Measurements from ENCODE around the gene IQGAP2.

The IQGAP2 gene

GRCh38 chr5:76406673-76407072, 3.6 kb downstream of the IQGAP2 start:
- no peak overlapping the region for H3K27ac ChIP-seq (replicated peaks; ENCODE audit: low read length)
- H3K4me2 ChIP-seq (ENCODE audit: insufficient read depth, low read length, poor library complexity, severe bottlenecking) = no peak overlapping the region
- H3K36me3 ChIP-seq (replicated peaks in 1 of 2; ENCODE audit: control insufficient read depth in 2 of 2, insufficient read depth in 2 of 2, low read length in 2 of 2) = no peaks in the 10 kb centered on the region
- no peak overlapping the region for H3K23ac ChIP-seq (ENCODE audit: low read depth, low read length, poor library complexity)
- H2AFZ ChIP-seq (ENCODE audit: low read length) = no peak overlapping the region
- H2BK5ac ChIP-seq (ENCODE audit: low read length) = no peak overlapping the region
- H2BK15ac ChIP-seq (ENCODE audit: low read length) = no peak overlapping the region
- no peak overlapping the region for H2AK5ac ChIP-seq (ENCODE audit: low read depth, low read length)
- no peak overlapping the region for H3K4me3 ChIP-seq (ENCODE audit: low read length in 2 of 2)
- H3K9ac ChIP-seq (ENCODE audit: low read depth, low read length, poor library complexity) = no peak overlapping the region
- no peak overlapping the region for H3K4ac ChIP-seq (ENCODE audit: low read length)
- peaks cover 9 to 25% of the 10 kb centered on the region in 2 donors for H3K4me1 ChIP-seq (ENCODE audit: control insufficient read depth in 2 of 2, insufficient read depth in 1 of 2, low read depth in 1 of 2, low read length in 2 of 2)
- H2BK120ac ChIP-seq (ENCODE audit: low read depth, low read length) = no peak overlapping the region
- H3K27me3 ChIP-seq (ENCODE audit: control insufficient read depth in 3 of 3, insufficient read depth in 3 of 3, low read depth in 1 of 3, low read length in 3 of 3) = peaks cover 0 to 6% (median 0%) of the 10 kb centered on the region in 3 experiments
- no peak overlapping the region for H4K91ac ChIP-seq (ENCODE audit: low read depth, low read length, poor library complexity)
- no peak overlapping the region for H3K18ac ChIP-seq (ENCODE audit: low read length)
- no peak overlapping the region for H2BK12ac ChIP-seq (ENCODE audit: low read length)
- no CpG with 5 or more reads among the region's 1 CpG for WGBS, 2 donors (ENCODE audit: extremely low coverage in 2 of 2, insufficient read length in 2 of 2, insufficient replicate concordance in 1 of 2)
- H3K9me3 ChIP-seq (replicated peaks in 1 of 2; ENCODE audit: control insufficient read depth in 2 of 2, insufficient read depth in 1 of 2, low read depth in 1 of 2, low read length in 2 of 2) = no peaks in the 10 kb centered on the region
- no peak overlapping the region for H3K14ac ChIP-seq (ENCODE audit: low read length)
- H4K8ac ChIP-seq (ENCODE audit: low read depth, low read length) = no peak overlapping the region
- H3K79me1 ChIP-seq (ENCODE audit: low read depth, low read length) = no peaks in the 10 kb centered on the region
- no peak for DNase-seq (ENCODE audit: low spot score)

- no peaks in the 10 kb centered on the region for H3K36me3 ChIP-seq (replicated peaks in 1 of 2; ENCODE audit: control insufficient read depth in 2 of 2, insufficient read depth in 2 of 2, low read length in 2 of 2)
- no peaks in the 10 kb centered on the region for H3K79me1 ChIP-seq (ENCODE audit: low read depth, low read length)
- H2BK120ac ChIP-seq (ENCODE audit: low read depth, low read length) = no peak overlapping the region
- no peak overlapping the region for H3K18ac ChIP-seq (ENCODE audit: low read length)
- H3K9ac ChIP-seq (ENCODE audit: low read depth, low read length, poor library complexity) = no peak overlapping the region
- no peak overlapping the region for H3K4me3 ChIP-seq (ENCODE audit: low read length in 2 of 2)
- no peak overlapping the region for H3K14ac ChIP-seq (ENCODE audit: low read length)
- no peak overlapping the region for H3K23ac ChIP-seq (ENCODE audit: low read depth, low read length, poor library complexity)
- no peak overlapping the region for H2AK5ac ChIP-seq (ENCODE audit: low read depth, low read length)
- H2BK15ac ChIP-seq (ENCODE audit: low read length) = no peak overlapping the region
- H3K27me3 ChIP-seq (ENCODE audit: control insufficient read depth in 3 of 3, insufficient read depth in 3 of 3, low read depth in 1 of 3, low read length in 3 of 3) = peaks cover 0 to 3% (median 0%) of the 10 kb centered on the region in 3 experiments
- H4K91ac ChIP-seq (ENCODE audit: low read depth, low read length, poor library complexity) = no peak overlapping the region
- H3K4ac ChIP-seq (ENCODE audit: low read length) = no peak overlapping the region
- no peak overlapping the region for H3K27ac ChIP-seq (replicated peaks; ENCODE audit: low read length)
- no peak for DNase-seq (ENCODE audit: low spot score)
- no peak overlapping the region for H2BK5ac ChIP-seq (ENCODE audit: low read length)
- H2BK12ac ChIP-seq (ENCODE audit: low read length) = no peak overlapping the region
- H3K4me2 ChIP-seq (ENCODE audit: insufficient read depth, low read length, poor library complexity, severe bottlenecking) = no peak overlapping the region
- no CpG with 5 or more reads among the region's 7 CpGs for WGBS, 2 donors (ENCODE audit: extremely low coverage in 2 of 2, insufficient read length in 2 of 2, insufficient replicate concordance in 1 of 2)
- no peak overlapping the region for H4K8ac ChIP-seq (ENCODE audit: low read depth, low read length)
- no peak overlapping the region for H2AFZ ChIP-seq (ENCODE audit: low read length)
- peaks cover 7 to 20% of the 10 kb centered on the region in 2 donors for H3K4me1 ChIP-seq (ENCODE audit: control insufficient read depth in 2 of 2, insufficient read depth in 1 of 2, low read depth in 1 of 2, low read length in 2 of 2)
- H3K9me3 ChIP-seq (replicated peaks in 1 of 2; ENCODE audit: control insufficient read depth in 2 of 2, insufficient read depth in 1 of 2, low read depth in 1 of 2, low read length in 2 of 2) = no peaks in the 10 kb centered on the region
Observed at GRCh38 chr5:76408104-76408654, 5.1 kb downstream of the IQGAP2 start.

- Histone ChIP-seq H3K9me3 (replicated peaks in 1 of 2; ENCODE audit: control insufficient read depth in 2 of 2, insufficient read depth in 1 of 2, low read depth in 1 of 2, low read length in 2 of 2) (no peaks in the 10 kb centered on the region), H4K91ac (ENCODE audit: low read depth, low read length, poor library complexity) (no peak overlapping the region), H3K9ac (ENCODE audit: low read depth, low read length, poor library complexity) (no peak overlapping the region), H2AK5ac (ENCODE audit: low read depth, low read length) (no peak overlapping the region), H4K8ac (ENCODE audit: low read depth, low read length) (no peak overlapping the region), H3K4me2 (ENCODE audit: insufficient read depth, low read length, poor library complexity, severe bottlenecking) (no peak overlapping the region), H3K18ac (ENCODE audit: low read length) (no peak overlapping the region), H3K27me3 (ENCODE audit: control insufficient read depth in 3 of 3, insufficient read depth in 3 of 3, low read depth in 1 of 3, low read length in 3 of 3) (no peaks in the 10 kb centered on the region), H2BK15ac (ENCODE audit: low read length) (no peak overlapping the region), H3K14ac (ENCODE audit: low read length) (no peak overlapping the region), H3K79me1 (ENCODE audit: low read depth, low read length) (no peaks in the 10 kb centered on the region), H3K4me3 (ENCODE audit: low read length in 2 of 2) (no peak overlapping the region), H3K23ac (ENCODE audit: low read depth, low read length, poor library complexity) (no peak overlapping the region), H3K4ac (ENCODE audit: low read length) (no peak overlapping the region), H3K36me3 (replicated peaks in 1 of 2; ENCODE audit: control insufficient read depth in 2 of 2, insufficient read depth in 2 of 2, low read length in 2 of 2) (no peaks in the 10 kb centered on the region), H2AFZ (ENCODE audit: low read length) (no peak overlapping the region), H3K27ac (replicated peaks; ENCODE audit: low read length) (no peak overlapping the region), H3K4me1 (ENCODE audit: control insufficient read depth in 2 of 2, insufficient read depth in 1 of 2, low read depth in 1 of 2, low read length in 2 of 2) (peaks cover 0 to 3% of the 10 kb centered on the region in 2 donors), H2BK12ac (ENCODE audit: low read length) (no peak overlapping the region), H2BK5ac (ENCODE audit: low read length) (no peak overlapping the region), H2BK120ac (ENCODE audit: low read depth, low read length) (no peak overlapping the region)
- DNase-seq (ENCODE audit: low spot score) = no peak
Observed at GRCh38 chr5:76412511-76412910, 9.4 kb downstream of the IQGAP2 start.

DNA sequence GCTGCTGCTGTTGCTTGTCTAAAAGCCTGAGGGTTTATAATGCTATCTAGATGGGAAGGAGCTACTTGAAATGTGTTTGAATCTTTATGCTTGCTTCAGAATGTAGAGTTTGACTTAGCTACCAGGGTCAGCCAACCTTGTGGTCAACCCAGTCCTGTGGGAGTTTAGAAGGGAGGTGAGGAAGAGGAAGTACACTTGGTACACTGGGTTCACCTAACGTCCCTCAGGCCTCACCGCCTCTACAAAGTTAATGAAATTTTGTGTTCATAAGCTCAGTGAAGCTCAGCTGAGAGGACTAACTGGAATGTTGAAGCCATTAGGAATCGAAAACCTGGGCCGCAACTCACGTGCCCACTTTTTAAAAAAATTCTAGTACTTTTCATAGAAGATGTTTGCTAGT, 10.7 kb downstream of the IQGAP2 start:
- WGBS, 2 donors (ENCODE audit: extremely low coverage in 2 of 2, insufficient read length in 2 of 2, insufficient replicate concordance in 1 of 2) = no CpG with 5 or more reads among the region's 5 CpGs
- Histone ChIP-seq H3K27ac (replicated peaks; ENCODE audit: low read length) (no peak overlapping the region), H3K9me3 (replicated peaks in 1 of 2; ENCODE audit: control insufficient read depth in 2 of 2, insufficient read depth in 1 of 2, low read depth in 1 of 2, low read length in 2 of 2) (no peaks in the 10 kb centered on the region)

More for the DNA sequence above, 10.7 kb downstream of the IQGAP2 start:
- Histone ChIP-seq H3K36me3 (replicated peaks in 1 of 2; ENCODE audit: control insufficient read depth in 2 of 2, insufficient read depth in 2 of 2, low read length in 2 of 2) (no peaks in the 10 kb centered on the region), H3K14ac (ENCODE audit: low read length) (no peak overlapping the region), H3K4me3 (ENCODE audit: low read length in 2 of 2) (no peak overlapping the region), H2BK120ac (ENCODE audit: low read depth, low read length) (no peak overlapping the region), H4K91ac (ENCODE audit: low read depth, low read length, poor library complexity) (no peak overlapping the region), H3K9ac (ENCODE audit: low read depth, low read length, poor library complexity) (no peak overlapping the region), H3K27me3 (ENCODE audit: control insufficient read depth in 3 of 3, insufficient read depth in 3 of 3, low read depth in 1 of 3, low read length in 3 of 3) (no peaks in the 10 kb centered on the region), H2BK15ac (ENCODE audit: low read length) (no peak overlapping the region), H3K79me1 (ENCODE audit: low read depth, low read length) (no peaks in the 10 kb centered on the region), H2AFZ (ENCODE audit: low read length) (no peak overlapping the region), H3K4me2 (ENCODE audit: insufficient read depth, low read length, poor library complexity, severe bottlenecking) (no peak overlapping the region), H3K23ac (ENCODE audit: low read depth, low read length, poor library complexity) (no peak overlapping the region), H4K8ac (ENCODE audit: low read depth, low read length) (no peak overlapping the region), H3K4me1 (ENCODE audit: control insufficient read depth in 2 of 2, insufficient read depth in 1 of 2, low read depth in 1 of 2, low read length in 2 of 2) (peaks cover 0 to 3% of the 10 kb centered on the region in 2 donors), H2BK12ac (ENCODE audit: low read length) (no peak overlapping the region), H2BK5ac (ENCODE audit: low read length) (no peak overlapping the region), H2AK5ac (ENCODE audit: low read depth, low read length) (no peak overlapping the region), H3K4ac (ENCODE audit: low read length) (no peak overlapping the region), H3K18ac (ENCODE audit: low read length) (no peak overlapping the region)
- DNase-seq (ENCODE audit: low spot score) = no peak

Data from neuronal stem cell (in vitro differentiated cells).